B cell (primary cell): Measurements from ENCODE around the gene DCAF15. TPM values are rescaled to one million over a fixed set of nuclear protein-coding genes. Genes with fewer than 3 reads are reported as not detected.

Source experiments
- ATAC-seq: fragments of 200-7000 bp; cut with Tn5 transposase; one replicate; pipeline ENCODE4 v1.10.0; 2021; ENCODE audit warnings: low read depth, mild to moderate bottlenecking, moderate number of reproducible peaks, moderate library complexity
- CTCF ChIA-PET: fragments of 350-600 bp; sonication (Branson Sonifier 250); formaldehyde crosslinking; loops from one replicate; lab custom pipeline; 2021; ENCODE audit warnings: antibody characterized with exemption, inconsistent platforms; lab: Charles Lee
- POLR2A ChIA-PET: fragments of 350-600 bp; sonication (Branson Sonifier 250); formaldehyde crosslinking; loops from one replicate; lab custom pipeline; 2021; ENCODE audit warnings: antibody characterized with exemption; lab: Charles Lee
- DNase-seq: peaks from one replicate; pipeline ENCODE4 v3.0.0; 2013
- H2AFZ ChIP-seq: 2 replicates; pipeline ENCODE4 v1.6.1; 2012; ENCODE audit warnings: mild to moderate bottlenecking, low read depth, low read length; ENCODE audit not compliant: insufficient read depth, poor library complexity, severe bottlenecking
- H3K27ac ChIP-seq, 2 donors: 1 replicate in 1 of 2; 2 replicates in 1 of 2; pipeline ENCODE4 v1.5.1; 2012 to 2013; ENCODE audit warnings: low read length in 2 of 2, mild to moderate bottlenecking in 2 of 2, moderate library complexity in 1 of 2
- H3K27me3 ChIP-seq, 4 experiments: fragments of 200-600 bp in 1 of 4; sonication (generic) in 1 of 4; replicated peaks in 1 of 4; 1 replicate in 2 of 4; 2 replicates in 2 of 4; pipeline versions ENCODE4 v1.6.1 to v1.7.0; 2013 to 2016; ENCODE audit warnings: low read length in 3 of 4, mild to moderate bottlenecking in 2 of 4, mixed read lengths in 1 of 4, moderate library complexity in 1 of 4; ENCODE audit not compliant: insufficient read depth in 4 of 4, control insufficient read depth in 3 of 4; ENCODE audit errors: control extremely low read depth in 1 of 4
- H3K36me3 ChIP-seq, 2 experiments: replicated peaks in 1 of 2; 1 replicate in 1 of 2; 2 replicates in 1 of 2; pipeline versions ENCODE4 v1.6.1 to v1.7.1; 2013; ENCODE audit warnings: low read length in 1 of 2; ENCODE audit not compliant: insufficient read depth in 2 of 2, control insufficient read depth in 1 of 2; ENCODE audit errors: control extremely low read depth in 1 of 2, extremely low read depth in 1 of 2
- H3K4me1 ChIP-seq, 2 donors: fragments of 200-600 bp in 1 of 2; sonication (generic) in 1 of 2; 1 replicate in 1 of 2; 2 replicates in 1 of 2; pipeline versions ENCODE4 v1.5.1 to v1.6.1; 2013 to 2017; ENCODE audit warnings: low read length in 2 of 2; ENCODE audit not compliant: control insufficient read depth in 2 of 2, insufficient read depth in 2 of 2
- H3K4me2 ChIP-seq: replicated peaks from 2 replicates; pipeline ENCODE3; 2012; ENCODE audit warnings: mild to moderate bottlenecking, low read depth, low read length; ENCODE audit not compliant: poor library complexity, severe bottlenecking
- H3K4me3 ChIP-seq, 5 experiments: fragments of 200-600 bp in 1 of 5; sonication (generic) in 1 of 5; 1 replicate in 3 of 5; 2 replicates in 2 of 5; pipeline versions ENCODE4 v1.5.1 to v1.7.0; 2011 to 2016; ENCODE audit warnings: low read length in 4 of 5, mild to moderate bottlenecking in 4 of 5, low read depth in 2 of 5, control low read depth in 1 of 5, moderate library complexity in 1 of 5; ENCODE audit not compliant: insufficient read depth in 1 of 5; ENCODE audit errors: control extremely low read depth in 1 of 5, extremely low read depth in 1 of 5
- H3K79me2 ChIP-seq: fragments of 200-600 bp; sonication (generic); one replicate; pipeline ENCODE4 v1.6.0; 2016; ENCODE audit warnings: low read length; ENCODE audit not compliant: control insufficient read depth, insufficient read depth
- H3K9ac ChIP-seq: fragments of 200-600 bp; sonication (generic); 2 replicates; pipeline ENCODE4 v1.6.1; 2017; ENCODE audit warnings: mild to moderate bottlenecking, low read length, moderate library complexity
- H3K9me3 ChIP-seq, 3 donors: one replicate each; pipeline versions ENCODE4 v1.6.1 to v1.7.1; 2013; ENCODE audit warnings: low read length in 2 of 3; ENCODE audit not compliant: control insufficient read depth in 2 of 3, insufficient read depth in 1 of 3; ENCODE audit errors: control extremely low read depth in 1 of 3
- H4K20me1 ChIP-seq: 2 replicates; pipeline ENCODE4 v1.6.0; 2012; ENCODE audit warnings: mild to moderate bottlenecking, low read length; ENCODE audit not compliant: insufficient read depth, control insufficient read depth, poor library complexity, severe bottlenecking
- H3K27ac Mint-ChIP-seq: one replicate; pipeline ENCODE4 v1.8.0; 2021; ENCODE audit warnings: mixed read lengths
- H3K27me3 Mint-ChIP-seq: one replicate; pipeline ENCODE4 v1.8.0; 2021; ENCODE audit warnings: mixed read lengths
- H3K4me1 Mint-ChIP-seq: one replicate; pipeline ENCODE4 v1.8.0; 2021; ENCODE audit warnings: mixed read lengths
- H3K4me3 Mint-ChIP-seq: one replicate; pipeline ENCODE4 v1.8.0; 2021; ENCODE audit warnings: mixed read lengths
- H3K9me3 Mint-ChIP-seq: one replicate; pipeline ENCODE4 v1.8.0; 2022; ENCODE audit warnings: mixed read lengths; ENCODE audit not compliant: insufficient read depth
- EZH2 ChIP-seq: IDR thresholded peaks from 2 replicates; pipeline ENCODE4 v1.6.1; 2012; ENCODE audit warnings: borderline replicate concordance, low read depth, mild to moderate bottlenecking, moderate library complexity, low read length; ENCODE audit not compliant: insufficient read depth, poor library complexity, severe bottlenecking
- WGBS: methylation state at CpG from one replicate; pipeline ENCODE4 v1.1.5; 2013; ENCODE audit warnings: missing lambda C conversion rate; ENCODE audit not compliant: insufficient coverage; 5-methylcytosine and 5-hydroxymethylcytosine counted together
- intact Hi-C: fragments of 100-400 bp; cut with micrococcal nuclease; formaldehyde crosslinking; loops from one replicate; pipeline ENCODE4 v1.10.0; 2022
- polyA plus RNA-seq: library from polyadenylated mRNA; depleted of rRNA; stranded (reverse); fragments of >200 nt; gene quantifications from 2 replicates; pipeline ENCODE4 v1.2.3, GENCODE V29; 2012
- total RNA-seq, 2 donors: library from RNA; stranded (reverse); fragments of 120-200 nt in 1 of 2; gene quantifications; 1 replicate in 1 of 2; 2 replicates in 1 of 2; pipeline versions ENCODE4 v1.2.3 to v1.2.4, GENCODE V29; 2013 to 2022
- TF ChIP-seq, protein P1 (sequence below): fragments of 200-600 bp; IDR thresholded peaks from one replicate; pipeline ENCODE4 v1.8.0; 2022; ENCODE audit warnings: antibody characterized with exemption, mild to moderate bottlenecking

Gene DCAF15
- total and polyA plus RNA-seq, 2 donors (not counting 1 experiment from before 2014, with no cell fraction given) = 116 to 157 TPM

DNA sequence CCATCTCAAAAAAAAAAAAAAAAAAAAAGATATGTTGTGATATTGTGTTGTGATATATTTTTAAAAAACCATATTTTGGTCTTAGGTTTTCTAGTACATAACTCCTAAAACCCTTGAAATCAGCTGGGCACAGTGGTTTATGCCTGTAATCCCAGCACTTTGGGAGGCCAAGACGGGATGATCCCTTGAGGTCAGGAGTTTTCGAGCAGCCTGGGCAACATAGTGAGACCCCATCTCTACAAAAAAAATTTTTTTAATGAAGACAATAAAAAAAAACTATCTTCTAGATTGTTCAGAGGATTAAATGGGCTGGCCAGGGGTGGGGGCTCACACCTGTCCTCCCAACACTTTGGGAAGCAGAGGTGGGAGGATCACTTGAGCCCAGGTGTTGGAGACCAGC lies 1.3 kb upstream of the DCAF15 start:
- no peak overlapping the region for H3K9ac ChIP-seq
- Mint-ChIP-seq H3K27ac (no peak overlapping the region), H3K4me3 (no peak overlapping the region), H3K9me3 (no peaks in the 10 kb centered on the region), H3K4me1 (peaks cover 21% of the 10 kb centered on the region), H3K27me3 (no peaks in the 10 kb centered on the region)
- no peak for ATAC-seq
- no peak overlapping the region for H3K4me2 ChIP-seq
- H2AFZ ChIP-seq = no peak overlapping the region
- peaks cover 15 to 18% of the 10 kb centered on the region in 2 donors for H3K4me1 ChIP-seq
- ChIA-PET POLR2A (interaction anchor here (0.7 kb wide), 1 partner anchor 30 kb away, joined by 6 read pairs; no protein-coding TSS in a partner anchor), CTCF (interaction anchor here (1.2 to 1.5 kb wide), 3 partner anchors 72 to 97 kb away, joined by 3 to 4 read pairs (median 4); partner anchors contain the start of gene IL27RA)
- no peak overlapping the region for H3K27ac ChIP-seq
- no peak for TF ChIP-seq EZH2
- TF ChIP-seq, protein P1, sequence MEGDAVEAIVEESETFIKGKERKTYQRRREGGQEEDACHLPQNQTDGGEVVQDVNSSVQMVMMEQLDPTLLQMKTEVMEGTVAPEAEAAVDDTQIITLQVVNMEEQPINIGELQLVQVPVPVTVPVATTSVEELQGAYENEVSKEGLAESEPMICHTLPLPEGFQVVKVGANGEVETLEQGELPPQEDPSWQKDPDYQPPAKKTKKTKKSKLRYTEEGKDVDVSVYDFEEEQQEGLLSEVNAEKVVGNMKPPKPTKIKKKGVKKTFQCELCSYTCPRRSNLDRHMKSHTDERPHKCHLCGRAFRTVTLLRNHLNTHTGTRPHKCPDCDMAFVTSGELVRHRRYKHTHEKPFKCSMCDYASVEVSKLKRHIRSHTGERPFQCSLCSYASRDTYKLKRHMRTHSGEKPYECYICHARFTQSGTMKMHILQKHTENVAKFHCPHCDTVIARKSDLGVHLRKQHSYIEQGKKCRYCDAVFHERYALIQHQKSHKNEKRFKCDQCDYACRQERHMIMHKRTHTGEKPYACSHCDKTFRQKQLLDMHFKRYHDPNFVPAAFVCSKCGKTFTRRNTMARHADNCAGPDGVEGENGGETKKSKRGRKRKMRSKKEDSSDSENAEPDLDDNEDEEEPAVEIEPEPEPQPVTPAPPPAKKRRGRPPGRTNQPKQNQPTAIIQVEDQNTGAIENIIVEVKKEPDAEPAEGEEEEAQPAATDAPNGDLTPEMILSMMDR = no peak
- peaks cover 30% of the 10 kb centered on the region for H3K79me2 ChIP-seq
- H3K36me3 ChIP-seq = peaks cover 0 to 13% of the 10 kb centered on the region in 2 experiments
- H3K27me3 ChIP-seq = no peaks in the 10 kb centered on the region
- WGBS = no CpG with 5 or more reads among the region's 2 CpGs
- intact Hi-C loops = loop anchor here (5.0 kb wide), 1 partner anchor 121 kb away; the partner anchor contains the start of gene MISP3
- H3K4me3 ChIP-seq = no peak overlapping the region
- H3K9me3 ChIP-seq = no peaks in the 10 kb centered on the region
- peaks cover 28% of the 10 kb centered on the region for H4K20me1 ChIP-seq
- DNase-seq = no peak

DNA sequence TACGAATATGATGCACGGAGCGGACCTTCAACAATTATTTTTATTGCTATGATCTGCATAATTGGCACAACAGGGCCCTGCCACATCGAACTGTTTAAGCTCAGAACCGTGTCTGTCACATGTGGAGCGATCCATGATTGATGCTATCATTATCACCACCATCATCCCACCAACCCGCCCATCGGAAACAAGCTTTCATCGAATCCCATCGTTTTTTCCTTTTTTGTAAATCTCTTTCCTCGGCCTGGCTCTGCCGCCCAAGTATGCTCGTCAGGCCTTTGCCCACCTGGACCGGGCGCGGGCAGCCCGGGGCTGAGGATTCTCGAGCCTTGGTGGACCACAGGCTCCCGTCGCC lies 533 bp upstream of the DCAF15 start:
- DNase-seq (no peak), ATAC-seq (no peak)
- Histone ChIP-seq H3K36me3 (peaks cover 0 to 20% of the 10 kb centered on the region in 2 experiments), H4K20me1 (peaks cover 34% of the 10 kb centered on the region), H3K9me3 (no peaks in the 10 kb centered on the region), H3K79me2 (peaks cover 30% of the 10 kb centered on the region), H3K4me1 (peaks cover 15 to 18% of the 10 kb centered on the region in 2 donors), H3K4me2 (peak overlapping the region; percentile 98), H3K27me3 (no peaks in the 10 kb centered on the region), H2AFZ (peak overlapping the region; percentile 63), H3K4me3 (peak overlapping the region; percentile 27 to 59 (median 55)), H3K27ac (peak overlapping the region; percentile 18 to 65), H3K9ac (peak overlapping the region; percentile 91)
- peaks cover 21% of the 10 kb centered on the region for H3K4me1 Mint-ChIP-seq
- intact Hi-C loops = loop anchor here (1.0 to 5.0 kb wide), 6 partner anchors 35 to 166 kb away; partner anchors contain the start of genes BRME1, CC2D1A, MISP3 and PRKACA
- H3K27ac Mint-ChIP-seq = peak overlapping the region; percentile 96
- ChIA-PET CTCF (interaction anchor here (0.7 to 2.3 kb wide), 7 partner anchors 18 to 120 kb away, joined by 3 to 10 read pairs (median 4); partner anchors contain the start of gene IL27RA), POLR2A (interaction anchor here (0.6 to 2.8 kb wide), 5 partner anchors 34 to 105 kb away, joined by 3 to 12 read pairs (median 7); partner anchors contain the start of gene IL27RA)
- peak overlapping the region; percentile 96 for H3K4me3 Mint-ChIP-seq
- WGBS = 14% methylated on average over 20 of the region's 20 CpGs
- no peaks in the 10 kb centered on the region for H3K27me3 Mint-ChIP-seq
- TF ChIP-seq, protein P1 = no peak
- no peak for TF ChIP-seq EZH2
- no peaks in the 10 kb centered on the region for H3K9me3 Mint-ChIP-seq
